Activated B cell treated with CpG ODN at 0.5 μM for 24 hours (primary cell): ENCODE data around the gene FMR1. TPM values are rescaled to one million over a fixed set of nuclear protein-coding genes. Genes with fewer than 3 reads are reported as not detected.

Source experiments
- ATAC-seq: fragments of 200-7000 bp; cut with Tn5 transposase; one replicate; pipeline ENCODE4 v1.10.0; 2021; ENCODE audit warnings: low read depth, mild to moderate bottlenecking, moderate library complexity
- CTCF ChIA-PET: fragments of 350-600 bp; sonication (Branson Sonifier 250); formaldehyde crosslinking; loops from one replicate; lab custom pipeline; 2021; ENCODE audit warnings: antibody characterized with exemption; lab: Charles Lee
- POLR2A ChIA-PET: fragments of 350-600 bp; sonication (Branson Sonifier 250); formaldehyde crosslinking; loops from one replicate; lab custom pipeline; 2021; ENCODE audit warnings: antibody characterized with exemption; lab: Charles Lee
- DNase-seq: peaks from one replicate; pipeline ENCODE4 v3.0.0; 2022
- H3K27ac Mint-ChIP-seq: one replicate; pipeline ENCODE4 v1.8.0; 2020; ENCODE audit warnings: mixed read lengths
- H3K27me3 Mint-ChIP-seq: one replicate; pipeline ENCODE4 v1.8.0; 2021; ENCODE audit warnings: mixed read lengths
- H3K36me3 Mint-ChIP-seq: one replicate; pipeline ENCODE4 v1.8.0; 2021; ENCODE audit warnings: low read depth, mixed read lengths
- H3K4me1 Mint-ChIP-seq: one replicate; pipeline ENCODE4 v1.8.0; 2021; ENCODE audit warnings: mixed read lengths
- H3K4me3 Mint-ChIP-seq: one replicate; pipeline ENCODE4 v1.8.0; 2020; ENCODE audit warnings: mild to moderate bottlenecking, mixed read lengths
- H3K9me3 Mint-ChIP-seq: one replicate; pipeline ENCODE4 v1.8.0; 2020; ENCODE audit warnings: mixed read lengths
- intact Hi-C: fragments of 100-400 bp; cut with micrococcal nuclease; formaldehyde crosslinking; loops from one replicate; pipeline ENCODE4 v1.15.1; 2024
- total RNA-seq: library from RNA; stranded (reverse); gene quantifications from 2 replicates; pipeline ENCODE4 v1.2.3, GENCODE V29; 2022
- TF ChIP-seq, protein P1 (sequence below): fragments of 200-600 bp; IDR thresholded peaks from one replicate; pipeline ENCODE4 v1.8.0; 2022; ENCODE audit warnings: antibody characterized with exemption, mild to moderate bottlenecking

The FMR1 gene
- total RNA-seq, 1 donor from 2014 or later, result 60.3 TPM

DNA sequence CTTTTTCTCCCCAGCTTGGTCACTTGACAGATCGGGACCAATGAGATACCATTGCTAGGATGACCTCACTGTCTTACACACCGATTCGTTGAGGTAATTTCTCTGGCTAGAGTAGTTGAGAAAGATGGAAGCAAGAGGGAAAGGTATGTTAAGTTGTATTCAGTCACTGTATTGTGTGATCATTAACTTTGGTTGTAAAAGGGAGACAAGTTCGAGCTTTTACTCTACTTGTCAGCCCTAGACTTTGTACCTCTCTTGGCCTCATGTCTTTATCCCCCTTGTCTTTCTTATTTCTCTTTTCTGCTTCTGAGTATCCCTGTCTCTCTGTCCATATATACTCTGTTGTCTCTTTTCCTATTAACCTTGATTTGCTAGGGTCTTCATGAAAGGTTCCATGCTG, 15.5 kb downstream of the FMR1 start:
- POLR2A ChIA-PET, result no interaction called here

DNA sequence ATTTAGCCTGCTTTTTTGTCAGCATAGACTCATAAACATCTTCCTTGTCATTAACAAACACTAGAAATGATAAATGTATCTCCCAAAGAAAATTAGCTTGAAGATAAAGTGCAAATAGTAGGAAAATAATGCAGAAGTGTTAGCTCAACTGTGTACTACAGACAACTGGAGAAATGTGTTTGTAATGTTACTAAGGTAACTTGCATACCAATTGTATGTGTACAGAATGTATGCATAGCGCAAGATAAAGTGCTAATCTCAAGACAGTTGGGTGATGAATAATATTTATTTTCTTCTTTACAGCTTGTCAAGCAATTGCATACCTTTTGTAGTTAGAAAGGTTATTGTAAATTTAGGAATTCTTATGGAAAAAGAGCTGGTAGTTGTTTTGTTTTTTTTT, 22.1 kb downstream of the FMR1 start:
- DNase-seq (no peak), ATAC-seq (no peak)
- H3K36me3 Mint-ChIP-seq, result peaks cover 52% of the 10 kb centered on the region
- no peak overlapping the region for H3K27ac Mint-ChIP-seq
- no peaks in the 10 kb centered on the region for H3K9me3 Mint-ChIP-seq
- no peak overlapping the region for H3K4me3 Mint-ChIP-seq
- H3K27me3 Mint-ChIP-seq, result no peaks in the 10 kb centered on the region
- no peaks in the 10 kb centered on the region for H3K4me1 Mint-ChIP-seq
- POLR2A ChIA-PET, result no interaction called here
- intact Hi-C loops, result no loop called here
- CTCF ChIA-PET, result no interaction called here
- TF ChIP-seq, protein P1, sequence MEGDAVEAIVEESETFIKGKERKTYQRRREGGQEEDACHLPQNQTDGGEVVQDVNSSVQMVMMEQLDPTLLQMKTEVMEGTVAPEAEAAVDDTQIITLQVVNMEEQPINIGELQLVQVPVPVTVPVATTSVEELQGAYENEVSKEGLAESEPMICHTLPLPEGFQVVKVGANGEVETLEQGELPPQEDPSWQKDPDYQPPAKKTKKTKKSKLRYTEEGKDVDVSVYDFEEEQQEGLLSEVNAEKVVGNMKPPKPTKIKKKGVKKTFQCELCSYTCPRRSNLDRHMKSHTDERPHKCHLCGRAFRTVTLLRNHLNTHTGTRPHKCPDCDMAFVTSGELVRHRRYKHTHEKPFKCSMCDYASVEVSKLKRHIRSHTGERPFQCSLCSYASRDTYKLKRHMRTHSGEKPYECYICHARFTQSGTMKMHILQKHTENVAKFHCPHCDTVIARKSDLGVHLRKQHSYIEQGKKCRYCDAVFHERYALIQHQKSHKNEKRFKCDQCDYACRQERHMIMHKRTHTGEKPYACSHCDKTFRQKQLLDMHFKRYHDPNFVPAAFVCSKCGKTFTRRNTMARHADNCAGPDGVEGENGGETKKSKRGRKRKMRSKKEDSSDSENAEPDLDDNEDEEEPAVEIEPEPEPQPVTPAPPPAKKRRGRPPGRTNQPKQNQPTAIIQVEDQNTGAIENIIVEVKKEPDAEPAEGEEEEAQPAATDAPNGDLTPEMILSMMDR, result no peak

More for the DNA sequence above, 15.5 kb downstream of the FMR1 start:
- no peak for ATAC-seq
- no peak for DNase-seq
- H3K4me3 Mint-ChIP-seq, result no peak overlapping the region
- no peak overlapping the region for H3K27ac Mint-ChIP-seq
- peaks cover 46% of the 10 kb centered on the region for H3K36me3 Mint-ChIP-seq
- H3K4me1 Mint-ChIP-seq, result no peaks in the 10 kb centered on the region
- CTCF ChIA-PET, result no interaction called here
- intact Hi-C loops, result no loop called here
- H3K9me3 Mint-ChIP-seq, result no peaks in the 10 kb centered on the region
- TF ChIP-seq, protein P1, result no peak
- H3K27me3 Mint-ChIP-seq, result no peaks in the 10 kb centered on the region

DNA sequence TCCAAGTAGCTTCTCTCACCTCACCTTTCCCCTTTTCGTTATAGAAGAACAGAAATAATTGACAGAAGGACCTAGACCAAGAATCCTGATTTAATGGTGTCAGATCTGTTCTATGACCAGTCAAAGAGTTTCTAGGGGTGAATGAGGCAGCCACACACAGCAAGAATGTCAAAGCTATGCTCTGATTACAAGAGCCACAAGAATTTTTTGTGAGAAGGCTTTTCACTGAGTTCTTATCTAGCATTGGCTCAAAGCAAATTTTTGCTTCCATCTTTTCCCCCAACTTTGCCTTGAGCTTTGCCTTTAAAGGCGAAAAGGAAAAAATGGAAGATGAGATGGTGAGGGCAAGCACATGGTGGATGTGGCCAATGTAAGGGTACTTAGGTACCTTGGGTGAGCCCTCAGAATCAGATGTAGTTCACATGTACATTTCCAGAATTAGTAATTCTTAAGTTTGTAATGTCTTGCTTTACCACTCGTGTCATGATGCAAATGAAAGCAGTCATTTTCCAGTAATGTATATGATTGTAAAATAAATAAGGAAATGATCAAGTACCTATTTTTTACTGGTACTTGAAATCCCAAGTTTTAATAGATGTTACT, 23.5 kb downstream of the FMR1 start:
- no peaks in the 10 kb centered on the region for H3K9me3 Mint-ChIP-seq
- no peak overlapping the region for H3K4me3 Mint-ChIP-seq
- intact Hi-C loops, result no loop called here
- CTCF ChIA-PET, result no interaction called here
- no peak overlapping the region for H3K27ac Mint-ChIP-seq
- TF ChIP-seq, protein P1, result no peak
- POLR2A ChIA-PET, result no interaction called here
- no peak for ATAC-seq
- no peaks in the 10 kb centered on the region for H3K4me1 Mint-ChIP-seq
- no peak for DNase-seq
- H3K27me3 Mint-ChIP-seq, result no peaks in the 10 kb centered on the region
- H3K36me3 Mint-ChIP-seq, result peaks cover 46% of the 10 kb centered on the region

DNA sequence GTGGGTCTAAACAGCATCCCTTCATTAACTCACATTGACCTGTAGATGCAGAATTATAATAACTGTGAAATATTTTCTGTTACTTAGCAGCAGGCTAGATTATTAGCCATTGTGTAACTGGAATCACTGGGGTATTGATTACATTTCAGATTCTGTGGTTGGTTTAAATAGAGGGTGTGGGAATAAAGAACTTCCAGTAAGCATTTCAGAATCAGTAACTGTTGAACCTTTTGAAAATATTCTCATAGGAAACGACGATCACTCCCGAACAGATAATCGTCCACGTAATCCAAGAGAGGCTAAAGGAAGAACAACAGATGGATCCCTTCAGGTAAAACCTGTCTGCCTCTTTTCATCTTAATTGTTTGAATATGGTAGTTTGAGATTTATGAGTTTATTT, 33.6 kb downstream of the FMR1 start:
- DNase-seq, result no peak
- H3K4me3 Mint-ChIP-seq, result no peak overlapping the region
- H3K36me3 Mint-ChIP-seq, result peaks cover 60% of the 10 kb centered on the region
- H3K4me1 Mint-ChIP-seq, result no peaks in the 10 kb centered on the region
- ATAC-seq, result no peak
- ChIA-PET POLR2A (no interaction called here), CTCF (no interaction called here)
- TF ChIP-seq, protein P1, result no peak
- no peaks in the 10 kb centered on the region for H3K27me3 Mint-ChIP-seq
- no peak overlapping the region for H3K27ac Mint-ChIP-seq
- no peaks in the 10 kb centered on the region for H3K9me3 Mint-ChIP-seq
- intact Hi-C loops, result no loop called here

DNA sequence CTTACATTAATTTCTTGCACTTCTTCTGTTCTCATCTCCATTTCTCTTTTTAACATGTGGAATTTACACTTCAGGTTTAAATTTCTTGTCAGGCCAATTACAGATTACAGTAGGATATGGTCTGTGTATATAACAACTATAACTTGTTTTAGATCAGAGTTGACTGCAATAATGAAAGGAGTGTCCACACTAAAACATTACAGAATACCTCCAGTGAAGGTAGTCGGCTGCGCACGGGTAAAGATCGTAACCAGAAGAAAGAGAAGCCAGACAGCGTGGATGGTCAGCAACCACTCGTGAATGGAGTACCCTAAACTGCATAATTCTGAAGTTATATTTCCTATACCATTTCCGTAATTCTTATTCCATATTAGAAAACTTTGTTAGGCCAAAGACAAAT, 36.8 kb downstream of the FMR1 start:
- H3K36me3 Mint-ChIP-seq, result peaks cover 42% of the 10 kb centered on the region
- intact Hi-C loops, result no loop called here
- H3K27me3 Mint-ChIP-seq, result no peaks in the 10 kb centered on the region
- no peaks in the 10 kb centered on the region for H3K4me1 Mint-ChIP-seq
- H3K9me3 Mint-ChIP-seq, result no peaks in the 10 kb centered on the region
- ATAC-seq, result no peak
- ChIA-PET POLR2A (no interaction called here), CTCF (no interaction called here)
- H3K4me3 Mint-ChIP-seq, result no peak overlapping the region
- TF ChIP-seq, protein P1, result no peak
- H3K27ac Mint-ChIP-seq, result no peak overlapping the region
- no peak for DNase-seq
